B cell (primary cell): ENCODE measurements around the gene NIPAL4. TPM values are rescaled to one million over a fixed set of nuclear protein-coding genes. Genes with fewer than 3 reads are reported as not detected.

ENCODE experiments used
- ATAC-seq: fragments of 200-7000 bp; cut with Tn5 transposase; one replicate; pipeline ENCODE4 v1.10.0; 2021; ENCODE audit warnings: low read depth, mild to moderate bottlenecking, moderate number of reproducible peaks, moderate library complexity
- CTCF ChIA-PET: fragments of 350-600 bp; sonication (Branson Sonifier 250); formaldehyde crosslinking; loops from one replicate; lab custom pipeline; 2021; ENCODE audit warnings: antibody characterized with exemption, inconsistent platforms; lab: Charles Lee
- POLR2A ChIA-PET: fragments of 350-600 bp; sonication (Branson Sonifier 250); formaldehyde crosslinking; loops from one replicate; lab custom pipeline; 2021; ENCODE audit warnings: antibody characterized with exemption; lab: Charles Lee
- DNase-seq: peaks from one replicate; pipeline ENCODE4 v3.0.0; 2013
- H2AFZ ChIP-seq: 2 replicates; pipeline ENCODE4 v1.6.1; 2012; ENCODE audit warnings: mild to moderate bottlenecking, low read depth, low read length; ENCODE audit not compliant: insufficient read depth, poor library complexity, severe bottlenecking
- H3K27ac ChIP-seq, 2 donors: 1 replicate in 1 of 2; 2 replicates in 1 of 2; pipeline ENCODE4 v1.5.1; 2012 to 2013; ENCODE audit warnings: low read length in 2 of 2, mild to moderate bottlenecking in 2 of 2, moderate library complexity in 1 of 2
- H3K27me3 ChIP-seq, 4 experiments: fragments of 200-600 bp in 1 of 4; sonication (generic) in 1 of 4; replicated peaks in 1 of 4; 1 replicate in 2 of 4; 2 replicates in 2 of 4; pipeline versions ENCODE4 v1.6.1 to v1.7.0; 2013 to 2016; ENCODE audit warnings: low read length in 3 of 4, mild to moderate bottlenecking in 2 of 4, mixed read lengths in 1 of 4, moderate library complexity in 1 of 4; ENCODE audit not compliant: insufficient read depth in 4 of 4, control insufficient read depth in 3 of 4; ENCODE audit errors: control extremely low read depth in 1 of 4
- H3K36me3 ChIP-seq, 2 experiments: replicated peaks in 1 of 2; 1 replicate in 1 of 2; 2 replicates in 1 of 2; pipeline versions ENCODE4 v1.6.1 to v1.7.1; 2013; ENCODE audit warnings: low read length in 1 of 2; ENCODE audit not compliant: insufficient read depth in 2 of 2, control insufficient read depth in 1 of 2; ENCODE audit errors: control extremely low read depth in 1 of 2, extremely low read depth in 1 of 2
- H3K4me1 ChIP-seq, 2 donors: fragments of 200-600 bp in 1 of 2; sonication (generic) in 1 of 2; 1 replicate in 1 of 2; 2 replicates in 1 of 2; pipeline versions ENCODE4 v1.5.1 to v1.6.1; 2013 to 2017; ENCODE audit warnings: low read length in 2 of 2; ENCODE audit not compliant: control insufficient read depth in 2 of 2, insufficient read depth in 2 of 2
- H3K4me2 ChIP-seq: replicated peaks from 2 replicates; pipeline ENCODE3; 2012; ENCODE audit warnings: mild to moderate bottlenecking, low read depth, low read length; ENCODE audit not compliant: poor library complexity, severe bottlenecking
- H3K4me3 ChIP-seq, 5 experiments: fragments of 200-600 bp in 1 of 5; sonication (generic) in 1 of 5; 1 replicate in 3 of 5; 2 replicates in 2 of 5; pipeline versions ENCODE4 v1.5.1 to v1.7.0; 2011 to 2016; ENCODE audit warnings: low read length in 4 of 5, mild to moderate bottlenecking in 4 of 5, low read depth in 2 of 5, control low read depth in 1 of 5, moderate library complexity in 1 of 5; ENCODE audit not compliant: insufficient read depth in 1 of 5; ENCODE audit errors: control extremely low read depth in 1 of 5, extremely low read depth in 1 of 5
- H3K79me2 ChIP-seq: fragments of 200-600 bp; sonication (generic); one replicate; pipeline ENCODE4 v1.6.0; 2016; ENCODE audit warnings: low read length; ENCODE audit not compliant: control insufficient read depth, insufficient read depth
- H3K9ac ChIP-seq: fragments of 200-600 bp; sonication (generic); 2 replicates; pipeline ENCODE4 v1.6.1; 2017; ENCODE audit warnings: mild to moderate bottlenecking, low read length, moderate library complexity
- H3K9me3 ChIP-seq, 3 donors: one replicate each; pipeline versions ENCODE4 v1.6.1 to v1.7.1; 2013; ENCODE audit warnings: low read length in 2 of 3; ENCODE audit not compliant: control insufficient read depth in 2 of 3, insufficient read depth in 1 of 3; ENCODE audit errors: control extremely low read depth in 1 of 3
- H4K20me1 ChIP-seq: 2 replicates; pipeline ENCODE4 v1.6.0; 2012; ENCODE audit warnings: mild to moderate bottlenecking, low read length; ENCODE audit not compliant: insufficient read depth, control insufficient read depth, poor library complexity, severe bottlenecking
- H3K27ac Mint-ChIP-seq: one replicate; pipeline ENCODE4 v1.8.0; 2021; ENCODE audit warnings: mixed read lengths
- H3K27me3 Mint-ChIP-seq: one replicate; pipeline ENCODE4 v1.8.0; 2021; ENCODE audit warnings: mixed read lengths
- H3K4me1 Mint-ChIP-seq: one replicate; pipeline ENCODE4 v1.8.0; 2021; ENCODE audit warnings: mixed read lengths
- H3K4me3 Mint-ChIP-seq: one replicate; pipeline ENCODE4 v1.8.0; 2021; ENCODE audit warnings: mixed read lengths
- H3K9me3 Mint-ChIP-seq: one replicate; pipeline ENCODE4 v1.8.0; 2022; ENCODE audit warnings: mixed read lengths; ENCODE audit not compliant: insufficient read depth
- EZH2 ChIP-seq: IDR thresholded peaks from 2 replicates; pipeline ENCODE4 v1.6.1; 2012; ENCODE audit warnings: borderline replicate concordance, low read depth, mild to moderate bottlenecking, moderate library complexity, low read length; ENCODE audit not compliant: insufficient read depth, poor library complexity, severe bottlenecking
- WGBS: methylation state at CpG from one replicate; pipeline ENCODE4 v1.1.5; 2013; ENCODE audit warnings: missing lambda C conversion rate; ENCODE audit not compliant: insufficient coverage; 5-methylcytosine and 5-hydroxymethylcytosine counted together
- intact Hi-C: fragments of 100-400 bp; cut with micrococcal nuclease; formaldehyde crosslinking; loops from one replicate; pipeline ENCODE4 v1.10.0; 2022
- polyA plus RNA-seq: library from polyadenylated mRNA; depleted of rRNA; stranded (reverse); fragments of >200 nt; gene quantifications from 2 replicates; pipeline ENCODE4 v1.2.3, GENCODE V29; 2012
- total RNA-seq, 2 donors: library from RNA; stranded (reverse); fragments of 120-200 nt in 1 of 2; gene quantifications; 1 replicate in 1 of 2; 2 replicates in 1 of 2; pipeline versions ENCODE4 v1.2.3 to v1.2.4, GENCODE V29; 2013 to 2022
- TF ChIP-seq, protein P1 (sequence below): fragments of 200-600 bp; IDR thresholded peaks from one replicate; pipeline ENCODE4 v1.8.0; 2022; ENCODE audit warnings: antibody characterized with exemption, mild to moderate bottlenecking

NIPAL4 gene
- total and polyA plus RNA-seq, 2 donors (not counting 1 experiment from before 2014, with no cell fraction given) = 4.6 to 6.4 TPM

DNA sequence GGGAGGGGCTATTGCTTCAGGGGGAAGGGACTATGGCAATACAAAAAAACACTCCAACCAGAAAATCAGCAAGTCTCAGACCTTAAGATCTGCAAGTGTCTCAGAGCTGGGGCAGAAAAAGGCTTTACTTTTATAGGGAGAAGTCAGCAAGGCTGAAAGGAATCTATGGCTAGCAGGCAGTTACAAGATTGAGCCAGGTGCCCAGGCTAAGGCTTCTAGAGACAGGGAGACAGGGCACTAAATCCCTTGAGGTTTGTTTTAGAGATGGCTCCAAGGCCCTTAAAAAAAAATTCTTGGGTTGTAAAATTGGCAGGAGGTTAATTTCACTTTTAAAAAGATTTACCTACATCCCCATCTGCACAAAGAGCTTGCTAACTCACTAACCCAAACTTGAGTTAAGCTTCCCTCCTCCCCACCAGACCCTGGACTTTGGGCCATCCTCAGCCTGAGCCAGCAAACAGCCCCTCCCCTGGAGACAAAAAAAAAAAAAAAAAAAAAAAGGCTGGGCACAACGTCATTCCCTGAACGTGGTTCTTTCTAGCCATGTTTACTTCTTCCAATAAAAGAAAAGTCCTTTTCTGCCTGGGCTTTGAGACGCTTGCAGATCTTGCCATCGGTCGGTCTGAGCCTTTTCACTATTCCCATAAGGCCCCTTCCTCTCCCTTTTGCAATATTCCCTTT is 17.9 kb downstream of the NIPAL4 start:
- H4K20me1 ChIP-seq = no peaks in the 10 kb centered on the region
- no peak for TF ChIP-seq EZH2
- TF ChIP-seq, protein P1, sequence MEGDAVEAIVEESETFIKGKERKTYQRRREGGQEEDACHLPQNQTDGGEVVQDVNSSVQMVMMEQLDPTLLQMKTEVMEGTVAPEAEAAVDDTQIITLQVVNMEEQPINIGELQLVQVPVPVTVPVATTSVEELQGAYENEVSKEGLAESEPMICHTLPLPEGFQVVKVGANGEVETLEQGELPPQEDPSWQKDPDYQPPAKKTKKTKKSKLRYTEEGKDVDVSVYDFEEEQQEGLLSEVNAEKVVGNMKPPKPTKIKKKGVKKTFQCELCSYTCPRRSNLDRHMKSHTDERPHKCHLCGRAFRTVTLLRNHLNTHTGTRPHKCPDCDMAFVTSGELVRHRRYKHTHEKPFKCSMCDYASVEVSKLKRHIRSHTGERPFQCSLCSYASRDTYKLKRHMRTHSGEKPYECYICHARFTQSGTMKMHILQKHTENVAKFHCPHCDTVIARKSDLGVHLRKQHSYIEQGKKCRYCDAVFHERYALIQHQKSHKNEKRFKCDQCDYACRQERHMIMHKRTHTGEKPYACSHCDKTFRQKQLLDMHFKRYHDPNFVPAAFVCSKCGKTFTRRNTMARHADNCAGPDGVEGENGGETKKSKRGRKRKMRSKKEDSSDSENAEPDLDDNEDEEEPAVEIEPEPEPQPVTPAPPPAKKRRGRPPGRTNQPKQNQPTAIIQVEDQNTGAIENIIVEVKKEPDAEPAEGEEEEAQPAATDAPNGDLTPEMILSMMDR = no peak
- H3K27me3 ChIP-seq = no peaks in the 10 kb centered on the region
- H3K9ac ChIP-seq = no peak overlapping the region
- H2AFZ ChIP-seq = no peak overlapping the region
- peaks cover 28% of the 10 kb centered on the region for H3K79me2 ChIP-seq
- ATAC-seq (no peak), DNase-seq (no peak)
- H3K36me3 ChIP-seq = peaks cover 7 to 87% of the 10 kb centered on the region in 2 experiments
- peaks cover 57 to 71% of the 10 kb centered on the region in 2 donors for H3K4me1 ChIP-seq
- no peak overlapping the region for H3K4me3 ChIP-seq
- no peaks in the 10 kb centered on the region for H3K9me3 ChIP-seq
- CTCF ChIA-PET = interaction anchor here (0.9 to 15.5 kb wide), 12 partner anchors 7 to 265 kb away, joined by 3 to 162 read pairs (median 7); partner anchors contain the start of genes LSM11 and NIPAL4
- H3K4me3 Mint-ChIP-seq = no peak overlapping the region
- WGBS = 80% methylated on average over 1 of the region's 5 CpGs
- intact Hi-C loops = loop anchor here (1.0 to 5.0 kb wide), 7 partner anchors 17 to 331 kb away; partner anchors contain the start of gene NIPAL4
- peak overlapping the region; percentile 35 to 70 for H3K27ac ChIP-seq
- POLR2A ChIA-PET = no interaction called here
- H3K4me2 ChIP-seq = no peak overlapping the region
- no peaks in the 10 kb centered on the region for H3K27me3 Mint-ChIP-seq
- peaks cover 80% of the 10 kb centered on the region for H3K4me1 Mint-ChIP-seq
- H3K27ac Mint-ChIP-seq = peak overlapping the region; percentile 98
- no peaks in the 10 kb centered on the region for H3K9me3 Mint-ChIP-seq

DNA sequence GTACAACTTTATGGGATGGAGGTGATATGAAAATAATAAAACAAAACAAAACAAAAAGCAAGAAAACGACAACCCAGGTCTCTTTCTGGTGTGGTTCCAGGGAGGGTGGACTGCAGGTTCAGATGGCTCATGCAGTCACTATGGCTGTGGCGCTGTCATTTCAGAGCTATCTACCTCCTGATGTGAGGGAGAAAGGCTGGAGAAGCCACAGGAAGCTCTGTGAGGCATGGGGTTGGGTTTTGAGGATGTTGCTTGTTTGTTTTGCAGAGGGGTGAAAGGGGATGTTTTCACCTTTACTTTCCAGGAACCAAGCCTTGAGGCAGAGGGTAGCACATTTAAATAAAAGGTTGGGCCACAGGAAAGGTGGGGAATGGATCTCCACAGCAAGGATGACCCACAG is 18.7 kb downstream of the NIPAL4 start:
- Histone ChIP-seq H3K4me2 (peak overlapping the region; percentile 67), H4K20me1 (no peaks in the 10 kb centered on the region), H3K4me3 (no peak overlapping the region), H3K36me3 (peaks cover 4 to 87% of the 10 kb centered on the region in 2 experiments), H3K27me3 (no peaks in the 10 kb centered on the region), H3K27ac (peak overlapping the region; percentile 46 to 70), H2AFZ (no peak overlapping the region), H3K79me2 (peaks cover 35% of the 10 kb centered on the region), H3K9me3 (no peaks in the 10 kb centered on the region), H3K4me1 (peaks cover 59 to 69% of the 10 kb centered on the region in 2 donors), H3K9ac (no peak overlapping the region)
- POLR2A ChIA-PET = interaction anchor here (0.6 to 0.7 kb wide), 2 partner anchors 136 to 172 kb away, joined by 3 to 9 read pairs; no protein-coding TSS in a partner anchor
- DNase-seq = no peak
- H3K9me3 Mint-ChIP-seq = no peaks in the 10 kb centered on the region
- no peak for ATAC-seq
- no peak overlapping the region for H3K4me3 Mint-ChIP-seq
- TF ChIP-seq EZH2 = no peak
- TF ChIP-seq, protein P1 = no peak
- H3K27me3 Mint-ChIP-seq = no peaks in the 10 kb centered on the region
- WGBS = 70% methylated on average over 1 of the region's 2 CpGs
- peak overlapping the region; percentile 98 for H3K27ac Mint-ChIP-seq
- intact Hi-C loops = loop anchor here (5.0 kb wide), 4 partner anchors 34 to 331 kb away; no protein-coding TSS in a partner anchor
- CTCF ChIA-PET = interaction anchor here (0.9 to 15.5 kb wide), 10 partner anchors 8 to 265 kb away, joined by 3 to 162 read pairs (median 4); partner anchors contain the start of genes LSM11 and NIPAL4
- peaks cover 76% of the 10 kb centered on the region for H3K4me1 Mint-ChIP-seq
